ENCODE data around the gene PCDHB11. TPM values are rescaled to one million over a fixed set of nuclear protein-coding genes. Genes with fewer than 3 reads are reported as not detected.
"Not testable (repeated sequence)": the region's sequence is repeated elsewhere in the genome, so short reads cannot be mapped to it uniquely, and the experiment has no call there.

The PCDHB11 gene
- total and polyA plus RNA-seq, 4 donors, result 0.08 to 0.33 (median 0.16) TPM

- H3K27ac ChIP-seq (ENCODE audit: low read depth in 1 of 2, low read length in 2 of 2), result no peak overlapping the region
- no peak for DNase-seq (ENCODE audit: low spot score)
- no peaks in the 10 kb centered on the region for H3K4me1 ChIP-seq (ENCODE audit: control insufficient read depth in 4 of 4, insufficient read depth in 4 of 4, low read length in 3 of 4)
- 25% methylated on average over 21 of the region's 21 CpGs for WGBS
- H3K9ac ChIP-seq (ENCODE audit: low read depth in 1 of 2, low read length in 2 of 2), result no peak overlapping the region
- TF ChIP-seq, protein P1, sequence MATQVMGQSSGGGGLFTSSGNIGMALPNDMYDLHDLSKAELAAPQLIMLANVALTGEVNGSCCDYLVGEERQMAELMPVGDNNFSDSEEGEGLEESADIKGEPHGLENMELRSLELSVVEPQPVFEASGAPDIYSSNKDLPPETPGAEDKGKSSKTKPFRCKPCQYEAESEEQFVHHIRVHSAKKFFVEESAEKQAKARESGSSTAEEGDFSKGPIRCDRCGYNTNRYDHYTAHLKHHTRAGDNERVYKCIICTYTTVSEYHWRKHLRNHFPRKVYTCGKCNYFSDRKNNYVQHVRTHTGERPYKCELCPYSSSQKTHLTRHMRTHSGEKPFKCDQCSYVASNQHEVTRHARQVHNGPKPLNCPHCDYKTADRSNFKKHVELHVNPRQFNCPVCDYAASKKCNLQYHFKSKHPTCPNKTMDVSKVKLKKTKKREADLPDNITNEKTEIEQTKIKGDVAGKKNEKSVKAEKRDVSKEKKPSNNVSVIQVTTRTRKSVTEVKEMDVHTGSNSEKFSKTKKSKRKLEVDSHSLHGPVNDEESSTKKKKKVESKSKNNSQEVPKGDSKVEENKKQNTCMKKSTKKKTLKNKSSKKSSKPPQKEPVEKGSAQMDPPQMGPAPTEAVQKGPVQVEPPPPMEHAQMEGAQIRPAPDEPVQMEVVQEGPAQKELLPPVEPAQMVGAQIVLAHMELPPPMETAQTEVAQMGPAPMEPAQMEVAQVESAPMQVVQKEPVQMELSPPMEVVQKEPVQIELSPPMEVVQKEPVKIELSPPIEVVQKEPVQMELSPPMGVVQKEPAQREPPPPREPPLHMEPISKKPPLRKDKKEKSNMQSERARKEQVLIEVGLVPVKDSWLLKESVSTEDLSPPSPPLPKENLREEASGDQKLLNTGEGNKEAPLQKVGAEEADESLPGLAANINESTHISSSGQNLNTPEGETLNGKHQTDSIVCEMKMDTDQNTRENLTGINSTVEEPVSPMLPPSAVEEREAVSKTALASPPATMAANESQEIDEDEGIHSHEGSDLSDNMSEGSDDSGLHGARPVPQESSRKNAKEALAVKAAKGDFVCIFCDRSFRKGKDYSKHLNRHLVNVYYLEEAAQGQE (IDR thresholded peaks at IDR 0.05), result no peak
- TF ChIP-seq ZBTB33 (IDR thresholded peaks at IDR 0.05), result no peak
- no peak for TF ChIP-seq NR2F2 (IDR thresholded peaks at IDR 0.05)
- TF ChIP-seq RAD21 (IDR thresholded peaks at IDR 0.05), result no peak
- no peak for TF ChIP-seq ATF3 (IDR thresholded peaks at IDR 0.05)
- no peak for TF ChIP-seq CTCF (IDR thresholded peaks at IDR 0.05; ENCODE audit: low read depth, low read length, missing input control)
- TF ChIP-seq MAX (IDR thresholded peaks at IDR 0.05), result no peak
- TF ChIP-seq FOXA2 (IDR thresholded peaks at IDR 0.05), result no peak
- TF ChIP-seq HNF4A (conservative IDR thresholded peaks at IDR 0.05), result no peak
- TF ChIP-seq FOXA1 (IDR thresholded peaks at IDR 0.05), result no peak
- peaks cover 0 to 6% (median 3%) of the 10 kb centered on the region in 4 donors for H3K27me3 ChIP-seq (ENCODE audit: control insufficient read depth in 4 of 4, insufficient read depth in 4 of 4, low read length in 3 of 4)
- no peak overlapping the region for H3K4me3 ChIP-seq (ENCODE audit: low read depth in 1 of 3, low read length in 3 of 3)
- H3K9me3 ChIP-seq (ENCODE audit: control insufficient read depth in 4 of 4, low read length in 3 of 4), result peaks cover 8 to 47% (median 26%) of the 10 kb centered on the region in 4 donors
- no peaks in the 10 kb centered on the region for H3K36me3 ChIP-seq (ENCODE audit: control insufficient read depth in 4 of 4, insufficient read depth in 3 of 4, low read depth in 1 of 4, low read length in 3 of 4)
Observed at GRCh38 chr5:141155540-141156374, 43.7 kb upstream of the PCDHB11 start.

GRCh38 chr5:141157356-141157755, 42.1 kb upstream of the PCDHB11 start:
- peaks cover 3 to 42% (median 19%) of the 10 kb centered on the region in 4 donors for H3K9me3 ChIP-seq (ENCODE audit: control insufficient read depth in 4 of 4, low read length in 3 of 4)
- H3K9ac ChIP-seq (ENCODE audit: low read depth in 1 of 2, low read length in 2 of 2); H3K27ac ChIP-seq (ENCODE audit: low read depth in 1 of 2, low read length in 2 of 2); H3K36me3 ChIP-seq (ENCODE audit: control insufficient read depth in 4 of 4, insufficient read depth in 3 of 4, low read depth in 1 of 4, low read length in 3 of 4); H3K27me3 ChIP-seq (ENCODE audit: control insufficient read depth in 4 of 4, insufficient read depth in 4 of 4, low read length in 3 of 4); DNase-seq (ENCODE audit: low spot score); H3K4me1 ChIP-seq (ENCODE audit: control insufficient read depth in 4 of 4, insufficient read depth in 4 of 4, low read length in 3 of 4); H3K4me3 ChIP-seq (ENCODE audit: low read depth in 1 of 3, low read length in 3 of 3): not testable (repeated sequence)
- WGBS, result 35% methylated on average over 38 of the region's 38 CpGs

DNA sequence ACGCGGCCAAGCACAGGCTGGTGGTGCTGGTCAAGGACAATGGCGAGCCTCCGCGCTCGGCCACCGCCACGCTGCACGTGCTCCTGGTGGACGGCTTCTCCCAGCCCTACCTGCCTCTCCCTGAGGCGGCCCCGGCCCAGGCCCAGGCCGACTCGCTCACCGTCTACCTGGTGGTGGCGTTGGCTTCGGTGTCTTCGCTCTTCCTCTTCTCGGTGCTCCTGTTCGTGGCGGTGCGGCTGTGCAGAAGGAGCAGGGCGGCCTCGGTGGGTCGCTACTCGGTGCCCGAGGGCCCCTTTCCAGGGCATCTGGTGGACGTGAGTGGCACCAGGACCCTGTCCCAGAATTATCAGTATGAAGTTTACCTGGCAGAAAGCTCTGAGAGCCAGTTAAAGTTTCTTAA, 41.5 kb upstream of the PCDHB11 start:
- not testable (repeated sequence) for H3K36me3 ChIP-seq (ENCODE audit: control insufficient read depth in 4 of 4, insufficient read depth in 3 of 4, low read depth in 1 of 4, low read length in 3 of 4); H3K27me3 ChIP-seq (ENCODE audit: control insufficient read depth in 4 of 4, insufficient read depth in 4 of 4, low read length in 3 of 4); H3K9ac ChIP-seq (ENCODE audit: low read depth in 1 of 2, low read length in 2 of 2); H3K4me3 ChIP-seq (ENCODE audit: low read depth in 1 of 3, low read length in 3 of 3); DNase-seq (ENCODE audit: low spot score); H3K4me1 ChIP-seq (ENCODE audit: control insufficient read depth in 4 of 4, insufficient read depth in 4 of 4, low read length in 3 of 4); H3K27ac ChIP-seq (ENCODE audit: low read depth in 1 of 2, low read length in 2 of 2)
- WGBS, result 36% methylated on average over 20 of the region's 28 CpGs
- H3K9me3 ChIP-seq (ENCODE audit: control insufficient read depth in 4 of 4, low read length in 3 of 4), result peaks cover 3 to 42% (median 19%) of the 10 kb centered on the region in 4 donors
